GM19238 (cell line): Measurements from ENCODE around the gene STAT6.

Source experiments
- DNase-seq: peaks from one replicate; pipeline ENCODE4 v3.0.0; 2011; ENCODE audit warnings: low spot score; ENCODE audit not compliant: insufficient read length

Gene STAT6

DNA sequence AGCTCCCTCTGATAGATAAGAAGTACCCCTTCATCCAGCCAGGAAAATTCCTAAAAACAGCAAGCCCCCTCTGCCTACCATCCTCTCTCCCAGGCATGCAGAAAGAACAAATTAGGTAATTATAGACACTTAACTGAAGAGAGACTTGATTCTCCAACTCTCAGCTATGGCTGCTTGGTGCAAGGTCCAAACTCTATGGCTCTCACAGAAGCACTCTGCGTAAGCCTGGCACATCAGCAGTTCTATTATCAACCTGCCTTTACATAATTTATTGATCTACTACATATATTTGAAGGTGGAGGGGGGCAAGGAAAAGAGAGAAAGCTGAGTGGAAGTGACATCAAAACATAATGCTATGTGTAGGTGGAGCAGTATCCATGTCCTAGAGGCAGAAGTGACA, 60.2 kb downstream of the STAT6 start:
- no peak for DNase-seq

- DNase-seq: no peak
Observed at GRCh38 chr12:57049890-57050289, 61.3 kb downstream of the STAT6 start, which contains the start of gene MYO1A. Gene MYO1A (minus strand): TSS chr12:57050129. CDS start chr12:57048323, 1,806 bp downstream.

- no peak for DNase-seq
Observed at GRCh38 chr12:57049119-57049446, 62.1 kb downstream of the STAT6 start.

DNA sequence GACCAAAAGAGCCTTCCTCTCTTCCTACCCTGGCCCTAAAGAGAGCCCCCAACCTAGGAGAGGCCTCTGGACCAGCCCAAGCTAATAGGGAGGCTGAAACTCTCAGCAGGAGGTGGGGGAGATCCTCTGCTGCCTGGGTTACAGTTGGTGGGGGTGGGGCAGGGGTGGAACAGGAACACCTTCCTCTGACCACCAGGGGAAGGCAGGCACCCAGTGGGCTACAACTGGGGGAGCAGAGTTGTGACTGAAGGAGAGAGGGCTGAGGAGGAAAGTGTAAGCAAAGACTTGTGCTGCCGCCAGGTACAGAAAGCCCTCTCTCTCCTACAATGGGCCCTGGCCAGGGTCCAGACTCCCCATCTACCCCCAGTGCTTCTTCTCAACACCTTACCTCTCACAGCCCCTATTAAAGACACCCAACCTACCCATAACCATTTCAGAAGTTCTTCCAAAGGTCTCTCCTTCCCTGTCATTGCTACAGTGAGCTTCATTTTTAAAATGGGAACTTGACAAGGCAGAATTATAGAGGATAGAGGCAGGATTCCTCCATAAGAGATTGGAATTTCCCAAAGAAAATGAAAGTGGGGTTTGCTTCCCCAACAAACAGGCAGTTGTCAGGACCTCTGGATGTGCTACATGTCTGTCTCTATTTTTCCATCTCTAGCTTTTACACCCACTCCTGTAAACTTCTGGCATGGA, 62.6 kb downstream of the STAT6 start:
- DNase-seq: no peak

GRCh38 chr12:57047981-57048380, 63.2 kb downstream of the STAT6 start:
- DNase-seq: no peak

DNA sequence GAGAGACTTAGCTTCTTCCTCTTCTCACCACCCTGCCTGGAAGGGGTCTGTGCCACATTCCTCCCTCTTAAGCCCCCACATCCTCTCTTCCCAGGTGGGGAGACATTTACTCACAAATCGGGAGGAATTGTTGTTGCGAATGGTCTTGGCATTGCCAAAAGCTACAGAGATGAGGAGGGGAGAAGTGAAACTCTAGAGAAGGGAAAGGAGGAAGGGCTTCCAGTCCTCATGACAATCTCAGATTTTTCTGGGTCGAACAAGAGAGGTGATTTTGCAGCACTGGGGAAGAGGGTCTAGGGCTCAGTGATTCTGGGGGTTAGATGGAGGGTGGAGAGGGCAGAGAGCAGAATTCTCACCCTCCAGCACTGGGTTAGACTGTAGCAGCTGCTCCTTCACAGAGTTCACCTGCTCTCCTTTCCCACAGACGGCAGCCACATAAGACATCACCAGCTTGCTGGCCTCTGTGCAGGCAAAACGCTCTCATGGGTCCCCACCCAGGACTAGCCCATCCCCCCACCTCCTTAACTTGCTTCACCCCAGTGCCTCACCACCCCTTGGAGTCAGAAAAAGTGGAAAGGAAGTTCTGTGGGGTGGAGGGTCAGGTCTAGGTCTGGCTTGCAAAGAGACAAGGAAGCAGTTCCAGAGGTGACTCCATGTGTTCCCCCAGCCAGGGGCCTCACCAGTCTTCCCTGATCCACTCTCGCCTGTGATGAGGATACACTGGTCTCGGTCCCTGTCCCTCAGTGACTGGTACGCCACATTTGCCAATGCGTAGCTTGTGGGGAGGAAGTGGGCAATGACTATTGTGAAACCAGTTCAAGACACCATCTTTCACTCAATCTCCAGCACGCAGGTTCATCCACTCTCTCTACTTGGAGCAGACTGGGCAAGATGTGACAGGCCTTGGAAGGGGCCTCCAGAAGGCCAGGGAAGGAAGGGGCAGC, 63.9 kb downstream of the STAT6 start:
- DNase-seq: no peak

GRCh38 chr12:57046086-57046791, 64.9 kb downstream of the STAT6 start:
- no peak for DNase-seq
